ENCODE data around the gene ETS2.

Gene ETS2

DNA sequence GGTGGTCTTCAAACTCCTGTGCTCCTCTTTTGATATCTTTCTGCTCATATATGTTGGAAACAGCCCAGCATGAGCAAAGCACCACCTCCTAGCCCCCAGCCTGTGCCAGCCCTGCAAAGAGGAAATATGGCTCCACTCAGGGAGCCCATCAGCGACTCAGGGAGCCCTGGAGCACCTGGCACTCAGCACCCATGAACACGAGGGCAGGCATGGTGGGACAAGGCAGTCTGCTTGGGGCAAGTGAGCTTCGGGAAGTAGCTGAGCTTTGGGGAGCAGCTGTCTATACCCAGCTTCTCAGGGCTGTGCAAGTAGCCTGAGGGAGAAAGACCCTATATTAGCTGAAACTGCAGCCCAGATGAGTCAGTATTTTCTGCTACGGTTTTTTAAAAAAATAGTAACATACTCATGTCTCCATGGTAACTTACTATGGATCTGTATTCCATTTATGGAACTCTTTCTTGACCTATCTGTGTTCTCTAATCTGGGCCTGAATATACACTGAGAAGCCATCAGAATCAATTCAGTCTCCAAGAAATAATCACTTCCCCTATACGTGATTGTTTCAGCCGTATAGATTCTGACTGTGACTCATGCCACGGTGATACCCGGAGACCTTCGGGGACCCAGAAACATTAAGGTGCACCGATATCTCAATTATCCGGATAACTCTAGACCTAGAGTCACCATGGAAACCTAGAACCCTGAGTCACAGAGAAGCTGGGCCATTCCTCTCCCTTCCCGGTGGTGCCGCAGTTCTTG, 1.5 kb upstream of the ETS2 start:
- H3K27ac ChIP-seq (ENCODE audit: low read depth, low read length) = no peak overlapping the region

GRCh38 chr21:38804789-38805327, 871 bp upstream of the ETS2 start:
- Histone ChIP-seq H3K36me3 (ENCODE audit: control insufficient read depth, insufficient read depth, low read length) (peaks cover 3% of the 10 kb centered on the region), H3K9ac (ENCODE audit: low read length) (peak overlapping the region; percentile 77), H3K27me3 (ENCODE audit: control insufficient read depth, insufficient read depth, low read length) (peaks cover 14% of the 10 kb centered on the region), H3K4me1 (ENCODE audit: control insufficient read depth, insufficient read depth, low read length) (peaks cover 45% of the 10 kb centered on the region), H3K27ac (ENCODE audit: low read depth, low read length) (peak overlapping the region; percentile 43; the same call in 1 of the 2 replicates), H3K4me3 (ENCODE audit: low read depth, low read length) (peak overlapping the region; percentile 77), H3K9me3 (ENCODE audit: control insufficient read depth, insufficient read depth, low read depth, low read length) (no peaks in the 10 kb centered on the region)

More for the DNA sequence above, 1.5 kb upstream of the ETS2 start:
- Histone ChIP-seq H3K27me3 (ENCODE audit: control insufficient read depth, insufficient read depth, low read length) (peaks cover 14% of the 10 kb centered on the region), H3K9ac (ENCODE audit: low read length) (peak overlapping the region; percentile 77), H3K4me1 (ENCODE audit: control insufficient read depth, insufficient read depth, low read length) (peaks cover 38% of the 10 kb centered on the region), H3K4me3 (ENCODE audit: low read depth, low read length) (peak overlapping the region; percentile 77), H3K36me3 (ENCODE audit: control insufficient read depth, insufficient read depth, low read length) (no peaks in the 10 kb centered on the region; the same call in 1 of the 2 replicates), H3K9me3 (ENCODE audit: control insufficient read depth, insufficient read depth, low read depth, low read length) (no peaks in the 10 kb centered on the region)

DNA sequence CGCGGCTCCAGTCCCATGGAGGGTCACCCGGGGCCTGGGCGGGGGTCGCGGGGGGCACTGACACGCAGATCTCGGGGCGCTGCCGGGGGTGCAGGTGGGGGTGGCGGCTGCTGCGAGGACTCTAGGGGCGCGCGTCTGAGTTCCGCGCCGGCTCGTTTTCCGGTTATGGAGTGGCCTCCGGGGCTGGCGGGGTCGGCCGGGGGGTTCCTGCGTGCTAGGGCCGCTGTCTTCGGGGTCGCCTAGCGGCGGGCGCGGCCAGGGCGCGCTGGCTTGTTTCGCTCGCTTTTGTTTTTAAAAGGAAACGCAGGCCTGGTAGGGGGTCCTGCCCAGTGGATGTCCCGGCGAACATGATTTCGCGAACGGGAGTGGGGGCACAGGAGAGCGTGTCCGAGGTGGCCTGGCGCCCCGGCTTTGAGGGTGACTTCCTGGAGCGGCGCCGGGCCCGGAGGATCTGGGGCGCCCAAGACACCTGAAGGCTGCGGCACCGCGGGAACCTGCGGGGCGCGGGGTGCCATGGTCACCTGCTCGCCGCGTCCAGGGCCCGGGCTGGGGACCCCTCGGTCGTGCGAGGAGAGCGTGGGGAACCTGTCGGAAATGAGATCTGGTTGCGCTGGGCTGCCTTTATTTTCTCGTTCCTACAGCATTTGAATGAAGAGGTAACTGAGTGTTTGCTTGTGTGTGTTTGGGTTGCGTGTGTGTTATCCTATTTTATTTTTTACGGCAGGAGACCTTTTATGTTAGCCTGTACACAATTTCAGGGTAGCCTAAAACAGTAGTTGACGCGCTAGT, 618 bp downstream of the ETS2 start:
- peak overlapping the region; percentile 77 for H3K9ac ChIP-seq (ENCODE audit: low read length)
- peak overlapping the region; percentile 83 for H3K27ac ChIP-seq (ENCODE audit: low read depth, low read length)
- peak overlapping the region; percentile 77 for H3K4me3 ChIP-seq (ENCODE audit: low read depth, low read length)
- no peaks in the 10 kb centered on the region for H3K9me3 ChIP-seq (ENCODE audit: control insufficient read depth, insufficient read depth, low read depth, low read length)
- peaks cover 12% of the 10 kb centered on the region for H3K36me3 ChIP-seq (ENCODE audit: control insufficient read depth, insufficient read depth, low read length)
- H3K4me1 ChIP-seq (ENCODE audit: control insufficient read depth, insufficient read depth, low read length) = peaks cover 58% of the 10 kb centered on the region
- peaks cover 14% of the 10 kb centered on the region for H3K27me3 ChIP-seq (ENCODE audit: control insufficient read depth, insufficient read depth, low read length)

- Histone ChIP-seq H3K27ac (ENCODE audit: low read depth, low read length) (peak overlapping the region; percentile 83; the same call in 1 of the 2 replicates), H3K4me3 (ENCODE audit: low read depth, low read length) (peak overlapping the region; percentile 77), H3K9me3 (ENCODE audit: control insufficient read depth, insufficient read depth, low read depth, low read length) (no peaks in the 10 kb centered on the region), H3K36me3 (ENCODE audit: control insufficient read depth, insufficient read depth, low read length) (peaks cover 15% of the 10 kb centered on the region), H3K4me1 (ENCODE audit: control insufficient read depth, insufficient read depth, low read length) (peaks cover 62% of the 10 kb centered on the region), H3K9ac (ENCODE audit: low read length) (peak overlapping the region; percentile 77), H3K27me3 (ENCODE audit: control insufficient read depth, insufficient read depth, low read length) (peaks cover 14% of the 10 kb centered on the region)
Measured at GRCh38 chr21:38806942-38807284, 1.2 kb downstream of the ETS2 start.

DNA sequence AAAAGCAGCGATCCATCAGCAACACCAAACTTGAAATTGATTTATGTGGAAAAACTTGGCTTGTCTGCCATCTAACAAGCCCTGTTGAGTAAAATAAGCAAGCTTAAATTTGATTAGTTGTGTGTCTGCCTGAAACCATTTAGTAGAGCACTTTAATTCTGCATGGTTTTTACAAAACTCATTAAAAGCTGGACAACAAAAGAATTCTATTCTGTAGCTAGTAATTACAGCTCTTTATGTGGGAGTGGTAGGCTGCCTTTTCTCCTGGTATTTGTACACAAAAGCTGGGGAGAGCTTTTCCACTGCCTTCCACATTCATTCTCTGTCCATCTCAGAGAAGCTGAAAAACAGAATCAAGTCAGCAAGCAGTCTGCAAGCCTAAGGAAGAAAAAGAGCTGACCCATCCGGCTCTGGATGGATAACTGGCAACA, 1.7 kb downstream of the ETS2 start:
- Histone ChIP-seq H3K4me1 (ENCODE audit: control insufficient read depth, insufficient read depth, low read length) (peaks cover 62% of the 10 kb centered on the region), H3K9ac (ENCODE audit: low read length) (peak overlapping the region; percentile 77), H3K27me3 (ENCODE audit: control insufficient read depth, insufficient read depth, low read length) (peaks cover 14% of the 10 kb centered on the region), H3K9me3 (ENCODE audit: control insufficient read depth, insufficient read depth, low read depth, low read length) (no peaks in the 10 kb centered on the region), H3K4me3 (ENCODE audit: low read depth, low read length) (peak overlapping the region; percentile 77), H3K36me3 (ENCODE audit: control insufficient read depth, insufficient read depth, low read length) (peaks cover 19% of the 10 kb centered on the region), H3K27ac (ENCODE audit: low read depth, low read length) (no peak overlapping the region; the same call in 1 of the 2 replicates)

- Histone ChIP-seq H3K36me3 (ENCODE audit: control insufficient read depth, insufficient read depth, low read length) (peaks cover 22% of the 10 kb centered on the region), H3K9ac (ENCODE audit: low read length) (peak overlapping the region; percentile 77), H3K4me1 (ENCODE audit: control insufficient read depth, insufficient read depth, low read length) (peaks cover 64% of the 10 kb centered on the region), H3K27ac (ENCODE audit: low read depth, low read length) (no peak overlapping the region), H3K4me3 (ENCODE audit: low read depth, low read length) (peak overlapping the region; percentile 77), H3K9me3 (ENCODE audit: control insufficient read depth, insufficient read depth, low read depth, low read length) (no peaks in the 10 kb centered on the region), H3K27me3 (ENCODE audit: control insufficient read depth, insufficient read depth, low read length) (peaks cover 14% of the 10 kb centered on the region)
Measured at GRCh38 chr21:38807986-38808385, 2.3 kb downstream of the ETS2 start.

GRCh38 chr21:38809198-38809878, 3.6 kb downstream of the ETS2 start:
- Histone ChIP-seq H3K27ac (ENCODE audit: low read depth, low read length) (peak overlapping the region; percentile 10; the same call in 1 of the 2 replicates), H3K9ac (ENCODE audit: low read length) (peak overlapping the region; percentile 26), H3K27me3 (ENCODE audit: control insufficient read depth, insufficient read depth, low read length) (peaks cover 7% of the 10 kb centered on the region), H3K36me3 (ENCODE audit: control insufficient read depth, insufficient read depth, low read length) (peaks cover 33% of the 10 kb centered on the region), H3K9me3 (ENCODE audit: control insufficient read depth, insufficient read depth, low read depth, low read length) (no peaks in the 10 kb centered on the region), H3K4me3 (ENCODE audit: low read depth, low read length) (peak overlapping the region; percentile 7; the same call in 1 of the 2 replicates), H3K4me1 (ENCODE audit: control insufficient read depth, insufficient read depth, low read length) (peaks cover 76% of the 10 kb centered on the region)

DNA sequence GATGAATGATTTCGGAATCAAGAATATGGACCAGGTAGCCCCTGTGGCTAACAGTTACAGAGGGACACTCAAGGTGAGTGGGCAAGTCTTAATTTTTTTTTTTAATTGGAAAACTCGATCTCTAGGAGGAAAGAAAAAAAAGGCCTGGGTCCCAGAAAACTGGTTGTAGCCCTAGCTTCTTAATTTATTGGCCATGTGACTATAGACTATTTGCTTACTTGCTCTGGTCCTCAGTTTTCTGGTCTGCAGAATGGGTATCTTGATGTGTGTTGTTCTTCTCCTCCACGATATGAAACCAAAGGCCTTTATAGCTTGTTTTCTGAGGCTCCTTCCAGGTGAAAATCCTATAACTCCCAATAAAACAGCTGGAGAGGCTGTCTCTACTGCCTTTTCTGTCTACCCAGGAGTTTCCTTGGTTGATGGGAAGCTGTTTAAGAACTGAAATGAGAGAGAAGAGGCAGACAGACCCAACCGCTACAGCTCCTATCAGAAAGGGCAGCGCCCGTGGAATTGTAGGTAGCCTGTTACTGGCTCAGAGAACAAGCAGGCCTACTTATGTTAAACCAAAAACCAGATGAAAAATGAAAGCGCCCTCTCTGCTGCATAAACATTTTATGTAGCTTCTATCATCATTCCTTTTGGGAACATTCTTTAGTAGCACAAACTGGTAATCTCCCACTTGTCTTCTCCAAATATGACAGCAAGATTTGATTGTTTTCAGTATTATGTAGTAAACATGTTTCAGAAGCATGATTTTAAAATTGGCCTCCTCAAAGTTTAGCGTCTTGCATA, 4.5 kb downstream of the ETS2 start:
- Histone ChIP-seq H3K4me1 (ENCODE audit: control insufficient read depth, insufficient read depth, low read length) (peaks cover 75% of the 10 kb centered on the region), H3K9ac (ENCODE audit: low read length) (peak overlapping the region; percentile 25), H3K27ac (ENCODE audit: low read depth, low read length) (peak overlapping the region; percentile 96; the same call in 1 of the 2 replicates), H3K4me3 (ENCODE audit: low read depth, low read length) (no peak overlapping the region), H3K9me3 (ENCODE audit: control insufficient read depth, insufficient read depth, low read depth, low read length) (no peaks in the 10 kb centered on the region), H3K36me3 (ENCODE audit: control insufficient read depth, insufficient read depth, low read length) (peaks cover 42% of the 10 kb centered on the region), H3K27me3 (ENCODE audit: control insufficient read depth, insufficient read depth, low read length) (no peaks in the 10 kb centered on the region)

DNA sequence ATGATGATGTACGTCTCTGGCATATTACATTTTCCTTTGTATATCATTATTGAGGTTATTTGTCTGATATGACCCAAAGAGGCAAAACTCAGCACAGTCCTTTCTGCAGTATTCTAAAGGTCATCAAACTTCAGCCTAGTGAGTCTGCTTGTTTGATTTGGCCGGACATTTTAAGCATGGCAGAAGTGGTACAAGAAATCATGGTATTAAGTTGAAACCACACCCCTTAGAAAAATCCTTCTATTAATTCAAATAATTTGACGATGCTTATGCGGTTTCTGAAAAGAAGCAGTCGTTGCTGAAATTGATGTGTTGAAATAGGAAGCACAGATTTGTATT, 5.1 kb downstream of the ETS2 start:
- 0 out of 2 replicates have a peak overlapping the region, but pooled peaks have one; percentile 10 for H3K4me3 ChIP-seq (ENCODE audit: low read depth, low read length)
- no peaks in the 10 kb centered on the region for H3K9me3 ChIP-seq (ENCODE audit: control insufficient read depth, insufficient read depth, low read depth, low read length)
- no peaks in the 10 kb centered on the region for H3K27me3 ChIP-seq (ENCODE audit: control insufficient read depth, insufficient read depth, low read length)
- H3K4me1 ChIP-seq (ENCODE audit: control insufficient read depth, insufficient read depth, low read length) = peaks cover 75% of the 10 kb centered on the region
- H3K9ac ChIP-seq (ENCODE audit: low read length) = peak overlapping the region; percentile 25
- H3K36me3 ChIP-seq (ENCODE audit: control insufficient read depth, insufficient read depth, low read length) = peaks cover 47% of the 10 kb centered on the region
- H3K27ac ChIP-seq (ENCODE audit: low read depth, low read length) = peak overlapping the region; percentile 96

DNA sequence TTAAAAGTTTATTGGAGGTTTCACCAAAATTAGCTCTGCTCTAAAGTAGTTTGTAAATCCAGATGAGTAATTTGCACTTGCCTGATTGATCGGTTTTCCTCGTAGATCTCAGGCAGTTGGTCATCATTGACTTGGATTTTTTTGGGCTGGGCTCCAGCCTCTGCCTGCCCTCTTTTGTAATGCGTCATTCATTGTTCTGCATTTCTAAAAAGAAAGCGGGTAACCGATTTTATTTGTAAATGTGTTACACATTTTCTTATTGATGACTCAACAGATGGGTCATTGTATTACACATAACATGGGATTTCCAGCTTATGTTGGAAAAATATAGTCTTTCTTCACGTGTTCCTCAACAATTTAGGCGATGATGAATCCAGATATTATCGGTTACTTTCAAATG, 5.5 kb downstream of the ETS2 start:
- peak overlapping the region; percentile 10; the same call in 1 of the 2 replicates for H3K4me3 ChIP-seq (ENCODE audit: low read depth, low read length)
- H3K9ac ChIP-seq (ENCODE audit: low read length) = peak overlapping the region; percentile 2
- H3K27me3 ChIP-seq (ENCODE audit: control insufficient read depth, insufficient read depth, low read length) = no peaks in the 10 kb centered on the region
- no peaks in the 10 kb centered on the region for H3K9me3 ChIP-seq (ENCODE audit: control insufficient read depth, insufficient read depth, low read depth, low read length)
- peak overlapping the region; percentile 96 for H3K27ac ChIP-seq (ENCODE audit: low read depth, low read length)
- peaks cover 75% of the 10 kb centered on the region for H3K4me1 ChIP-seq (ENCODE audit: control insufficient read depth, insufficient read depth, low read length)
- H3K36me3 ChIP-seq (ENCODE audit: control insufficient read depth, insufficient read depth, low read length) = peaks cover 50% of the 10 kb centered on the region

Data from HUES6 (cell line).